Frontal cortex (tissue), 4 donors: Measurements from ENCODE around the gene CFAP251. TPM values are rescaled to one million over a fixed set of nuclear protein-coding genes. Genes with fewer than 3 reads are reported as not detected.
A peak's percentile ranks its signal among the peaks of the same experiment; 100 is the strongest.

Experiments
- DNase-seq, 2 donors: peaks; one replicate each; pipeline ENCODE4 v3.0.0; 2012; ENCODE audit warnings: low spot score in 2 of 2
- FAIRE-seq: peaks from 2 replicates; lab custom pipeline; 2012; peaks lifted over from hg19 to GRCh38; lab: Jason Lieb, UNC
- total RNA-seq: library from RNA; depleted of rRNA; stranded (reverse); fragments of >200 nt; gene quantifications from one replicate; pipeline ENCODE4 v1.2.3, GENCODE V29; 2014
- donor health status: control.
- donor health status: control.
- donor health status: control.

CFAP251 gene
- total RNA-seq, 1 donor from 2014 or later = 6.1 TPM

GRCh38 chr12:122021193-122021821, 102.9 kb downstream of the CFAP251 start:
- FAIRE-seq (no peak), DNase-seq (no peak)

GRCh38 chr12:122021822-122022392, 103.5 kb downstream of the CFAP251 start, which contains the start of gene BCL7A:
Gene BCL7A, plus strand, starts transcription at chr12:122021884. Its CDS starts 208 bp downstream, at chr12:122022092.
- FAIRE-seq (no peak), DNase-seq (peak; percentile 79 to 85)

GRCh38 chr12:122022393-122023338, 104.3 kb downstream of the CFAP251 start:
- DNase-seq (peak; percentile 57 to 77), FAIRE-seq (no peak)

GRCh38 chr12:122023339-122024131, 105.1 kb downstream of the CFAP251 start:
- DNase-seq (peak; percentile 84), FAIRE-seq (no peak)

- FAIRE-seq (no peak), DNase-seq (no peak)
Measured at GRCh38 chr12:122024132-122024785, 105.9 kb downstream of the CFAP251 start.

- FAIRE-seq (no peak), DNase-seq (no peak)
Measured at GRCh38 chr12:122026706-122027333, 108.4 kb downstream of the CFAP251 start.

- FAIRE-seq = no peak
- DNase-seq = peak in 1 of 2 donors; percentile 46
Measured at GRCh38 chr12:122028165-122028904, 109.9 kb downstream of the CFAP251 start.

GRCh38 chr12:122028905-122029560, 110.6 kb downstream of the CFAP251 start:
- no peak for DNase-seq
- no peak for FAIRE-seq

- no peak for FAIRE-seq
- DNase-seq = no peak
Measured at GRCh38 chr12:122029620-122030423, 111.4 kb downstream of the CFAP251 start.

GRCh38 chr12:122030424-122031035, 112.1 kb downstream of the CFAP251 start:
- no peak for FAIRE-seq
- no peak for DNase-seq

GRCh38 chr12:122031342-122032216, 113.2 kb downstream of the CFAP251 start:
- FAIRE-seq = no peak

GRCh38 chr12:122032580-122032979, 114.2 kb downstream of the CFAP251 start:
- DNase-seq (no peak), FAIRE-seq (no peak)

More at GRCh38 chr12:122031342-122032216, 113.2 kb downstream of the CFAP251 start:
- DNase-seq = no peak

GRCh38 chr12:122035292-122035691, 116.9 kb downstream of the CFAP251 start:
- no peak for DNase-seq
- no peak for FAIRE-seq

- FAIRE-seq = no peak
- DNase-seq = no peak
Measured at GRCh38 chr12:122036153-122036552, 117.8 kb downstream of the CFAP251 start.

- FAIRE-seq = no peak
- DNase-seq = no peak
Measured at GRCh38 chr12:122040579-122041386, 122.4 kb downstream of the CFAP251 start.
